Endothelial cell (in vitro differentiated cells): Measurements from ENCODE around the gene ZBTB43. TPM values are rescaled to one million over a fixed set of nuclear protein-coding genes. Genes with fewer than 3 reads are reported as not detected.

Experiments used
- DNase-seq: peaks from one replicate; pipeline ENCODE4 v3.0.0; 2021; ENCODE audit warnings: low spot score
- H3K27ac Mint-ChIP-seq: one replicate; pipeline ENCODE4 v1.8.0; 2021; ENCODE audit warnings: mixed read lengths, inconsistent platforms; ENCODE audit not compliant: unreplicated experiment
- H3K27me3 Mint-ChIP-seq: one replicate; pipeline ENCODE4 v1.8.0; 2021; ENCODE audit warnings: mild to moderate bottlenecking, moderate library complexity, mixed read lengths, inconsistent platforms; ENCODE audit not compliant: unreplicated experiment
- H3K36me3 Mint-ChIP-seq: one replicate; pipeline ENCODE4 v1.8.0; 2021; ENCODE audit warnings: mild to moderate bottlenecking, low read depth, mixed read lengths, inconsistent platforms; ENCODE audit not compliant: unreplicated experiment
- H3K4me1 Mint-ChIP-seq: one replicate; pipeline ENCODE4 v1.8.0; 2021; ENCODE audit warnings: mild to moderate bottlenecking, mixed read lengths, inconsistent platforms; ENCODE audit not compliant: unreplicated experiment
- H3K4me3 Mint-ChIP-seq: one replicate; pipeline ENCODE4 v1.8.0; 2021; ENCODE audit warnings: mild to moderate bottlenecking, mixed read lengths, inconsistent platforms; ENCODE audit not compliant: unreplicated experiment
- H3K9me3 Mint-ChIP-seq: one replicate; pipeline ENCODE4 v1.8.0; 2021; ENCODE audit warnings: mixed read lengths, inconsistent platforms; ENCODE audit not compliant: unreplicated experiment
- total RNA-seq: library from RNA; stranded (reverse); fragmentation: NEBNext Ultra II Directional; extraction: Animal tissue kit (Norgen Biotek cat#: 25700); gene quantifications from one replicate; pipeline ENCODE4 v1.2.1, GENCODE V29; 2021; ENCODE audit not compliant: unreplicated experiment
- TF ChIP-seq, protein P1 (sequence below): fragments of 200-600 bp; sonication (generic); IDR thresholded peaks from one replicate; pipeline ENCODE4 v1.5.0; 2021; ENCODE audit warnings: antibody characterized with exemption; ENCODE audit not compliant: unreplicated experiment

Gene ZBTB43
- total RNA-seq, 1 donor from 2014 or later, result 16.7 TPM

DNA sequence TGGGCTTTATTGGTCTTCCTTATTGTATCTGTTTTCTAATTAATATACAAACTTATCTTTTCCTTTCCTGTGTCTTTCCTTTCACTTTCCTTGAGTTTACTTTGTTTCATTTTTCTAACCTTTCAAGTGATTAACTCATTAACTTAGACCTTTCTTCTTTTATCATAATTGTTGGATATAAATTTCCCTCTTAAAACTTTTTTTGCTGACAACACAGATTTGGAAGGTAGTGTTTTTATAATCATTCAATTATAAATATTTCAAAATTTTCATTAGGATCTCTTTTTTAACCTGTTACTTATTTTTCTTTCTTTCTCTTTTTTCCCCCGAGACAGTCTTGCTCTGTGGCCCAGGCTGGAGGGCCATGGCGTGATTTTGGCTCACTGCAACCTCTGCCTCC, 6.9 kb upstream of the ZBTB43 start:
- Mint-ChIP-seq H3K36me3 (no peaks in the 10 kb centered on the region), H3K4me1 (no peaks in the 10 kb centered on the region), H3K9me3 (no peaks in the 10 kb centered on the region), H3K4me3 (no peak overlapping the region), H3K27me3 (peaks cover 3% of the 10 kb centered on the region), H3K27ac (no peak overlapping the region)
- no peak for DNase-seq
- TF ChIP-seq, protein P1, sequence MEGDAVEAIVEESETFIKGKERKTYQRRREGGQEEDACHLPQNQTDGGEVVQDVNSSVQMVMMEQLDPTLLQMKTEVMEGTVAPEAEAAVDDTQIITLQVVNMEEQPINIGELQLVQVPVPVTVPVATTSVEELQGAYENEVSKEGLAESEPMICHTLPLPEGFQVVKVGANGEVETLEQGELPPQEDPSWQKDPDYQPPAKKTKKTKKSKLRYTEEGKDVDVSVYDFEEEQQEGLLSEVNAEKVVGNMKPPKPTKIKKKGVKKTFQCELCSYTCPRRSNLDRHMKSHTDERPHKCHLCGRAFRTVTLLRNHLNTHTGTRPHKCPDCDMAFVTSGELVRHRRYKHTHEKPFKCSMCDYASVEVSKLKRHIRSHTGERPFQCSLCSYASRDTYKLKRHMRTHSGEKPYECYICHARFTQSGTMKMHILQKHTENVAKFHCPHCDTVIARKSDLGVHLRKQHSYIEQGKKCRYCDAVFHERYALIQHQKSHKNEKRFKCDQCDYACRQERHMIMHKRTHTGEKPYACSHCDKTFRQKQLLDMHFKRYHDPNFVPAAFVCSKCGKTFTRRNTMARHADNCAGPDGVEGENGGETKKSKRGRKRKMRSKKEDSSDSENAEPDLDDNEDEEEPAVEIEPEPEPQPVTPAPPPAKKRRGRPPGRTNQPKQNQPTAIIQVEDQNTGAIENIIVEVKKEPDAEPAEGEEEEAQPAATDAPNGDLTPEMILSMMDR, result no peak

GRCh38 chr9:126799034-126799433, 5.8 kb upstream of the ZBTB43 start:
- no peak for DNase-seq
- H3K27ac Mint-ChIP-seq, result no peak overlapping the region
- peaks cover 3% of the 10 kb centered on the region for H3K27me3 Mint-ChIP-seq
- H3K9me3 Mint-ChIP-seq, result no peaks in the 10 kb centered on the region
- H3K36me3 Mint-ChIP-seq, result peaks cover 2% of the 10 kb centered on the region
- H3K4me3 Mint-ChIP-seq, result no peak overlapping the region
- TF ChIP-seq, protein P1, result no peak
- H3K4me1 Mint-ChIP-seq, result peaks cover 2% of the 10 kb centered on the region

DNA sequence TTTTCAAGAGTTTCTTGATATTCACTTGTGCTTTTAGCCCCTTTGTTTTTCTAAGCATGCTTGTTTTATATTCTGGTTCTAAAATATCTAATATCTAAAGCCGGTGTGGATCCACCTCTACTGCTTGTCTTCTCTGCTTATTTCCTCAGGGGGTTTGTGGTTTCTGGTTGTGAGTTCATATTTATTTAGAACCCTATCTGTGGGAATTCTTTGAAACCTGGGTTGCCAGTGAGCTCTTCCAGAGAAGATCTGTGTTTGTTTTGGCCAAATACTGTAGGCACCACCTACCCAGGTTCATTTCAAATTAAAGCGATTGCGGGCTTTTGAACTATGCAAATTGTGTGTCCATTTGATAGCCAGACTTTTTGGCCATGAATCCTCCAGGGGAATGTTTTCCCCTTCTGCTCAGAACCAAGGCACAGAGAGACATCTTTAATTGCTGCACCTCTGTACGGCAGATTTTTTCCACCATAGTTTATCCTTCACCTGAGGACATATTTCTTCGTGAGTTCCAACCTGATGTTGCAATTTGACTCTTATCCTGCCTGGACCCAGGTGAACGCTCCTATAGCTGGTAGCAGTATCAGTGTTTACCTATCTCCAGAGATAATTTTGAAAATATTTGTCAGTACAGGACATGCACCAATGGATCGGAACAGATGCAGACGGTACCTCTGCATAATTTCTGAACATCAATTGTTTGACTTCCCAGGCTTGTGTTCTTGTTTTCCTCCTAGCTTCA, 2.4 kb upstream of the ZBTB43 start:
- TF ChIP-seq, protein P1, result no peak
- no peaks in the 10 kb centered on the region for H3K9me3 Mint-ChIP-seq
- DNase-seq, result no peak
- peaks cover 16% of the 10 kb centered on the region for H3K4me1 Mint-ChIP-seq
- no peak overlapping the region for H3K27ac Mint-ChIP-seq
- H3K27me3 Mint-ChIP-seq, result peaks cover 14% of the 10 kb centered on the region
- peaks cover 9% of the 10 kb centered on the region for H3K36me3 Mint-ChIP-seq
- H3K4me3 Mint-ChIP-seq, result no peak overlapping the region

- peaks cover 16% of the 10 kb centered on the region for H3K4me1 Mint-ChIP-seq
- TF ChIP-seq, protein P1, result no peak
- H3K36me3 Mint-ChIP-seq, result peaks cover 9% of the 10 kb centered on the region
- DNase-seq, result no peak
- H3K9me3 Mint-ChIP-seq, result no peaks in the 10 kb centered on the region
- peak overlapping the region; percentile 4 for H3K27ac Mint-ChIP-seq
- H3K4me3 Mint-ChIP-seq, result peak overlapping the region; percentile 96
- peaks cover 12% of the 10 kb centered on the region for H3K27me3 Mint-ChIP-seq
Observed at GRCh38 chr9:126804198-126804695, 593 bp upstream of the ZBTB43 start.

GRCh38 chr9:126805554-126806262, 868 bp downstream of the ZBTB43 start:
- peaks cover 9% of the 10 kb centered on the region for H3K36me3 Mint-ChIP-seq
- H3K27me3 Mint-ChIP-seq, result peaks cover 11% of the 10 kb centered on the region
- peak overlapping the region; percentile 99 for H3K4me3 Mint-ChIP-seq
- no peak for DNase-seq
- peak overlapping the region; percentile 93 for H3K27ac Mint-ChIP-seq
- peaks cover 16% of the 10 kb centered on the region for H3K4me1 Mint-ChIP-seq
- no peaks in the 10 kb centered on the region for H3K9me3 Mint-ChIP-seq
- TF ChIP-seq, protein P1, result no peak
